GM23338 (cell line): ENCODE data around the gene RAD51B.

Source experiments
- CREB1 ChIP-seq: fragments of 250-450 bp; sonication (Bioruptor Pico); IDR thresholded peaks from 2 replicates; pipeline ENCODE4 v1.5.0; 2020; ENCODE audit warnings: low read depth, mild to moderate bottlenecking, moderate library complexity
- CTCF ChIP-seq, 2 experiments: fragments of 200-600 bp in 1 of 2; sonication (generic) in 1 of 2; conservative IDR thresholded peaks; 2 replicates each; pipeline versions ENCODE4 v1.5.1 to v1.6.1; 2016 to 2017; ENCODE audit warnings: antibody characterized with exemption in 2 of 2, low read depth in 2 of 2, mild to moderate bottlenecking in 2 of 2, moderate library complexity in 1 of 2
- EZH2 ChIP-seq: fragments of 200-600 bp; sonication (generic); IDR thresholded peaks from one replicate; pipeline ENCODE4 v1.8.0; 2017; ENCODE audit warnings: antibody characterized with exemption, mild to moderate bottlenecking, low read depth; ENCODE audit not compliant: unreplicated experiment
- EZH2phosphoT487 ChIP-seq: fragments of 200-600 bp; sonication (generic); IDR thresholded peaks from one replicate; pipeline ENCODE4 v1.8.1; 2018; ENCODE audit warnings: antibody characterized with exemption; ENCODE audit not compliant: unreplicated experiment
- JUNB ChIP-seq: IDR thresholded peaks from one replicate; pipeline ENCODE4 v1.6.1; 2016; ENCODE audit warnings: antibody characterized with exemption; ENCODE audit not compliant: unreplicated experiment
- POLR2AphosphoS5 ChIP-seq: IDR thresholded peaks from 2 replicates; pipeline ENCODE4 v1.6.1; 2016; ENCODE audit warnings: antibody characterized with exemption, low read depth
- REST ChIP-seq: IDR thresholded peaks from one replicate; pipeline ENCODE4 v1.6.1; 2018; ENCODE audit warnings: antibody characterized with exemption; ENCODE audit not compliant: unreplicated experiment
- STAT1 ChIP-seq: IDR thresholded peaks from one replicate; pipeline ENCODE4 v1.6.1; 2016; ENCODE audit warnings: antibody characterized with exemption; ENCODE audit not compliant: unreplicated experiment
- ZNF331 ChIP-seq: fragments of 250-450 bp; sonication (Bioruptor Pico); IDR thresholded peaks from 2 replicates; pipeline ENCODE4 v1.5.0; 2020; ENCODE audit warnings: low read depth, mild to moderate bottlenecking, moderate library complexity
- TF ChIP-seq, protein P1 (sequence below): IDR thresholded peaks from 2 replicates; pipeline ENCODE4 v1.6.1; 2016; ENCODE audit warnings: antibody characterized with exemption

DNA sequence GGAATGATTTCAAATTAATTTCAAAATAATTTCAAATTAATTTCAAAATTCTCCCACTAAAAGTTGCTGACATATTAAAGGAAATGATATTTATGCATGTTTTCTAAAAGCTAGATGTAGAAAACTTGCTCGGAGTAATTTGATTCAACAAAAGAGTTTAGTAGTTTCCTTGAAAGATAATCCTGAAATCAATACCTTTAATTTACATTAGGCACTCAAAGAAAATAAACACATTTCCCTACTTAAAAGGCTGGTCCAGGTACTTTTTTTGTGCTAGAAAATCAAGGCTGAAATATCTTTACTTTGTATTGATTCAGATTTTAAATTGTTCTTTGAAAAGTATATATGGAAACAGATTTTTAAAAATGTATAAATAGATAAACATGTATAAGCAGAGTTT lies 370.5 kb downstream of the RAD51B start:
- TF ChIP-seq CTCF (conservative IDR thresholded peaks at IDR 0.05; ENCODE audit: low read depth in 2 of 2) = no peak
- no peak for TF ChIP-seq STAT1
- no peak for TF ChIP-seq POLR2AphosphoS5
- TF ChIP-seq CREB1 (CRISPR knock-in tag) = no peak
- TF ChIP-seq, protein P1, sequence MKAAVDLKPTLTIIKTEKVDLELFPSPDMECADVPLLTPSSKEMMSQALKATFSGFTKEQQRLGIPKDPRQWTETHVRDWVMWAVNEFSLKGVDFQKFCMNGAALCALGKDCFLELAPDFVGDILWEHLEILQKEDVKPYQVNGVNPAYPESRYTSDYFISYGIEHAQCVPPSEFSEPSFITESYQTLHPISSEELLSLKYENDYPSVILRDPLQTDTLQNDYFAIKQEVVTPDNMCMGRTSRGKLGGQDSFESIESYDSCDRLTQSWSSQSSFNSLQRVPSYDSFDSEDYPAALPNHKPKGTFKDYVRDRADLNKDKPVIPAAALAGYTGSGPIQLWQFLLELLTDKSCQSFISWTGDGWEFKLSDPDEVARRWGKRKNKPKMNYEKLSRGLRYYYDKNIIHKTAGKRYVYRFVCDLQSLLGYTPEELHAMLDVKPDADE = no peak
- TF ChIP-seq EZH2 = no peak
- no peak for TF ChIP-seq REST
- no peak for TF ChIP-seq ZNF331
- no peak for TF ChIP-seq EZH2phosphoT487
- TF ChIP-seq JUNB = no peak
